Neural cell (in vitro differentiated cells): ENCODE data around the gene GMEB2. TPM values are rescaled to one million over a fixed set of nuclear protein-coding genes. Genes with fewer than 3 reads are reported as not detected.

Source experiments
- H2AFZ ChIP-seq: fragments of 200-600, 300-800 bp; sonication (generic), shearing (Covaris generic); 2 replicates; pipeline ENCODE4 v1.6.0; 2014; ENCODE audit warnings: low read depth, mild to moderate bottlenecking, antibody characterized with exemption, low read length, moderate library complexity
- H3F3A ChIP-seq: fragments of 200-600 bp; shearing (Covaris generic); 2 replicates; pipeline ENCODE4 v1.6.1; 2016; ENCODE audit warnings: mild to moderate bottlenecking, moderate library complexity, mixed read lengths, antibody characterized with exemption, low read length; ENCODE audit not compliant: insufficient read depth, poor library complexity, severe bottlenecking
- H3K27ac ChIP-seq: fragments of 200-600, 300-800 bp; sonication (generic), shearing (Covaris generic); 2 replicates; pipeline ENCODE4 v1.5.1; 2014; ENCODE audit warnings: mild to moderate bottlenecking, low read length, moderate library complexity
- H3K27me3 ChIP-seq: fragments of 300-800, 200-600 bp; sonication (generic), shearing (Covaris generic); 2 replicates; pipeline ENCODE4 v1.6.0; 2014; ENCODE audit warnings: mild to moderate bottlenecking, low read depth, low read length, moderate library complexity; ENCODE audit not compliant: insufficient read depth
- H3K36me3 ChIP-seq: fragments of 300-800, 200-600 bp; sonication (generic), shearing (Covaris generic); 2 replicates; pipeline ENCODE4 v1.5.1; 2014; ENCODE audit warnings: mild to moderate bottlenecking, antibody characterized with exemption, low read length, moderate library complexity; ENCODE audit not compliant: insufficient read depth
- H3K4me2 ChIP-seq: fragments of 300-800, 200-600 bp; sonication (generic), shearing (Covaris generic); 2 replicates; pipeline ENCODE4 v1.6.0; 2014; ENCODE audit warnings: mild to moderate bottlenecking, low read length
- H3K4me3 ChIP-seq: fragments of 300-800, 200-600 bp; sonication (generic), shearing (Covaris generic); 2 replicates; pipeline ENCODE4 v1.5.1; 2014; ENCODE audit warnings: mild to moderate bottlenecking, low read length, moderate library complexity
- H3K79me2 ChIP-seq: fragments of 200-600 bp; shearing (Covaris generic); replicated peaks from 2 replicates; pipeline ENCODE4 v1.6.0; 2014; ENCODE audit warnings: mild to moderate bottlenecking, low read length, moderate library complexity; ENCODE audit not compliant: insufficient read depth
- H3K9ac ChIP-seq: fragments of 300-800, 200-600 bp; sonication (generic), shearing (Covaris generic); 2 replicates; pipeline ENCODE4 v1.6.1; 2016; ENCODE audit warnings: mild to moderate bottlenecking, low read length, mixed read lengths
- H3K9me2 ChIP-seq: fragments of 200-600 bp; shearing (Covaris generic); 2 replicates; pipeline ENCODE4 v1.6.1; 2016; ENCODE audit warnings: mild to moderate bottlenecking, low read length, mixed read lengths; ENCODE audit not compliant: insufficient read depth
- H3K9me3 ChIP-seq: fragments of 200-600, 300-800 bp; sonication (generic), shearing (Covaris generic); 2 replicates; pipeline ENCODE4 v1.6.1; 2016; ENCODE audit warnings: mild to moderate bottlenecking, mixed run types, low read length, moderate library complexity, mixed read lengths
- H4K20me1 ChIP-seq: fragments of 200-600 bp; shearing (Covaris generic); 2 replicates; pipeline ENCODE4 v1.6.1; 2016; ENCODE audit warnings: mild to moderate bottlenecking, mixed run types; ENCODE audit not compliant: insufficient read depth
- EP300 ChIP-seq: fragments of 450-650 bp; conservative IDR thresholded peaks from 2 replicates; pipeline ENCODE4 v1.6.1; 2014; ENCODE audit warnings: antibody characterized with exemption, mild to moderate bottlenecking, moderate library complexity; ENCODE audit not compliant: poor library complexity, severe bottlenecking
- REST ChIP-seq: IDR thresholded peaks from 2 replicates; pipeline ENCODE4 v1.6.1; 2012; ENCODE audit warnings: borderline replicate concordance
- polyA plus RNA-seq: library from polyadenylated mRNA; depleted of rRNA; stranded (reverse); fragments of >200 nt; gene quantifications from 2 replicates; pipeline ENCODE4 v1.2.3, GENCODE V29; 2014

The GMEB2 gene
- polyA plus RNA-seq, 1 donor from 2014 or later, result 13.7 TPM

- Histone ChIP-seq H3K79me2 (no peaks in the 10 kb centered on the region), H3K36me3 (no peaks in the 10 kb centered on the region), H3K9me2 (no peaks in the 10 kb centered on the region), H3K27me3 (no peaks in the 10 kb centered on the region), H3K4me2 (no peak overlapping the region), H3K4me3 (no peak overlapping the region), H3F3A (no peaks in the 10 kb centered on the region), H3K9me3 (no peaks in the 10 kb centered on the region), H4K20me1 (no peaks in the 10 kb centered on the region), H3K9ac (no peak overlapping the region), H2AFZ (no peak overlapping the region), H3K27ac (no peak overlapping the region)
- TF ChIP-seq EP300 (no peak), REST (no peak)
Measured at GRCh38 chr20:63538204-63539091, 88.5 kb downstream of the GMEB2 start.

Other genes with a start within 250 kb of the GMEB2 start
- 84.7 and 88.8 TPM in 2 replicates for gene KCNQ2, start 154.4 kb downstream of the GMEB2 start, polyA plus RNA-seq
- 208 and 260 TPM in 2 replicates for gene EEF1A2, start 128.0 kb downstream of the GMEB2 start, polyA plus RNA-seq
- 95.1 and 106 TPM in 2 replicates for gene PPDPF, start 106.3 kb downstream of the GMEB2 start, polyA plus RNA-seq
- not detected in 2 replicates for gene PTK6, start 89.7 kb downstream of the GMEB2 start, polyA plus RNA-seq
- not detected in 2 replicates for gene SRMS, start 79.4 kb downstream of the GMEB2 start, polyA plus RNA-seq
- 1.9 and 5.2 TPM in 2 replicates for gene FNDC11, start 72.9 kb downstream of the GMEB2 start, polyA plus RNA-seq
- 0.40 and 1.3 TPM in 2 replicates for gene HELZ2, start 52.9 kb downstream of the GMEB2 start, polyA plus RNA-seq
- 268 and 322 TPM in 2 replicates for gene STMN3, start 26.3 kb upstream of the GMEB2 start, polyA plus RNA-seq
- 29.2 and 31.9 TPM in 2 replicates for gene RTEL1, start 31.2 kb upstream of the GMEB2 start, polyA plus RNA-seq
- 9.4 TPM in 1 of 2 replicates, not detected in the other for gene TNFRSF6B, start 69.6 kb upstream of the GMEB2 start, polyA plus RNA-seq
- gene ARFRP1, start 80.9 kb upstream of the GMEB2 start, polyA plus RNA-seq, result 70.9 and 78.0 TPM in 2 replicates
- 60.8 and 67.5 TPM in 2 replicates for gene ZGPAT, start 80.9 kb upstream of the GMEB2 start, polyA plus RNA-seq
- gene LIME1, start 109.6 kb upstream of the GMEB2 start, polyA plus RNA-seq, result 65.2 and 83.6 TPM in 2 replicates
- 52.1 and 61.8 TPM in 2 replicates for gene SLC2A4RG, start 112.7 kb upstream of the GMEB2 start, polyA plus RNA-seq
- 15.0 and 21.0 TPM in 2 replicates for gene ZBTB46, start 204.2 kb upstream of the GMEB2 start, polyA plus RNA-seq
- not detected in 2 replicates for gene ABHD16B, start 234.4 kb upstream of the GMEB2 start, polyA plus RNA-seq
- gene TPD52L2, start 238.2 kb upstream of the GMEB2 start, polyA plus RNA-seq, result 142 TPM in 2 replicates